ENCODE results near the gene TMEM53. TPM values are rescaled to one million over a fixed set of nuclear protein-coding genes. Genes with fewer than 3 reads are reported as not detected.

TMEM53 gene
- total RNA-seq, 2 experiments from 2014 or later = 0.64 to 1.2 TPM

GRCh38 chr1:44678120-44678519 lies 3.8 kb upstream of the TMEM53 start:
- intact Hi-C loops (cut with DNase I, micrococcal nuclease) = loop anchor here in 1 of 2 experiments (10.0 kb wide), 3 partner anchors 97 to 1627 kb away; partner anchors contain the start of genes ERI3, LRRC41, RPS8 and UQCRH
- Mint-ChIP-seq H3K27me3 (no peaks in the 10 kb centered on the region), H3K4me1 (ENCODE audit: low read depth) (peaks cover 20% of the 10 kb centered on the region), H3K4me3 (no peak overlapping the region), H3K27ac (no peak overlapping the region), H3K36me3 (ENCODE audit: low read depth) (no peaks in the 10 kb centered on the region), H3K9me3 (no peaks in the 10 kb centered on the region)
- Histone ChIP-seq H3K4me1 (ENCODE audit: insufficient read depth, low read length) (peaks cover 20% of the 10 kb centered on the region), H3K27me3 (ENCODE audit: control insufficient read depth in 1 of 2, insufficient read depth in 2 of 2, low read length in 2 of 2) (no peaks in the 10 kb centered on the region), H3K9me3 (ENCODE audit: control insufficient read depth in 1 of 2, insufficient read depth in 1 of 2, low read length in 2 of 2) (no peaks in the 10 kb centered on the region), H3K4me3 (ENCODE audit: low read length) (no peak overlapping the region), H3K27ac (ENCODE audit: low read depth in 1 of 2, low read length in 2 of 2) (no peak overlapping the region), H3K36me3 (ENCODE audit: insufficient read depth, low read length) (no peaks in the 10 kb centered on the region)
- CTCF ChIA-PET = interaction anchor here (0.9 kb wide), 1 partner anchor 25 kb away, joined by 4 read pairs; no protein-coding TSS in a partner anchor
- TF ChIP-seq CTCF (IDR thresholded peaks at IDR 0.05) = no peak
- POLR2A ChIA-PET = interaction anchor here (0.9 kb wide), 1 partner anchor 18 kb away, joined by 3 read pairs; no protein-coding TSS in a partner anchor
- DNase-seq = no peak
- ATAC-seq (ENCODE audit: poor library complexity) = no peak

GRCh38 chr1:44677201-44677766 lies 3.0 kb upstream of the TMEM53 start:
- ATAC-seq (ENCODE audit: poor library complexity) = no peak
- Histone ChIP-seq H3K36me3 (ENCODE audit: insufficient read depth, low read length) (no peaks in the 10 kb centered on the region), H3K4me1 (ENCODE audit: insufficient read depth, low read length) (peaks cover 28% of the 10 kb centered on the region), H3K27me3 (ENCODE audit: control insufficient read depth in 1 of 2, insufficient read depth in 2 of 2, low read length in 2 of 2) (no peaks in the 10 kb centered on the region), H3K9me3 (ENCODE audit: control insufficient read depth in 1 of 2, insufficient read depth in 1 of 2, low read length in 2 of 2) (no peaks in the 10 kb centered on the region), H3K4me3 (ENCODE audit: low read length) (no peak overlapping the region), H3K27ac (ENCODE audit: low read depth in 1 of 2, low read length in 2 of 2) (no peak overlapping the region)
- Mint-ChIP-seq H3K4me1 (ENCODE audit: low read depth) (peaks cover 24% of the 10 kb centered on the region), H3K4me3 (no peak overlapping the region), H3K27ac (no peak overlapping the region), H3K36me3 (ENCODE audit: low read depth) (no peaks in the 10 kb centered on the region), H3K9me3 (no peaks in the 10 kb centered on the region), H3K27me3 (no peaks in the 10 kb centered on the region)
- ChIA-PET CTCF (interaction anchor here (0.9 kb wide), 1 partner anchor 24 kb away, joined by 4 read pairs; no protein-coding TSS in a partner anchor), POLR2A (interaction anchor here (0.9 kb wide), 1 partner anchor 19 kb away, joined by 3 read pairs; no protein-coding TSS in a partner anchor)
- peak; percentile 45 for TF ChIP-seq CTCF (IDR thresholded peaks at IDR 0.05)
- DNase-seq = peak in 3 of 14 experiments; percentile 31 to 57 (median 53)
- intact Hi-C loops (cut with DNase I, micrococcal nuclease) = loop anchor here in 1 of 2 experiments (10.0 kb wide), 3 partner anchors 98 to 1628 kb away; partner anchors contain the start of genes ERI3, LRRC41, RPS8 and UQCRH

- Histone ChIP-seq H3K4me1 (ENCODE audit: insufficient read depth, low read length) (peaks cover 31% of the 10 kb centered on the region), H3K27ac (ENCODE audit: low read depth in 1 of 2, low read length in 2 of 2) (no peak overlapping the region), H3K9me3 (ENCODE audit: control insufficient read depth in 1 of 2, insufficient read depth in 1 of 2, low read length in 2 of 2) (no peaks in the 10 kb centered on the region), H3K36me3 (ENCODE audit: insufficient read depth, low read length) (no peaks in the 10 kb centered on the region), H3K27me3 (ENCODE audit: control insufficient read depth in 1 of 2, insufficient read depth in 2 of 2, low read length in 2 of 2) (no peaks in the 10 kb centered on the region), H3K4me3 (ENCODE audit: low read length) (no peak overlapping the region)
- Mint-ChIP-seq H3K4me3 (no peak overlapping the region), H3K27ac (no peak overlapping the region), H3K4me1 (ENCODE audit: low read depth) (peaks cover 29% of the 10 kb centered on the region), H3K27me3 (no peaks in the 10 kb centered on the region), H3K36me3 (ENCODE audit: low read depth) (no peaks in the 10 kb centered on the region), H3K9me3 (no peaks in the 10 kb centered on the region)
- no peak for TF ChIP-seq CTCF (IDR thresholded peaks at IDR 0.05)
- ChIA-PET CTCF (no interaction called here), POLR2A (interaction anchor here (0.6 kb wide), 1 partner anchor 13 kb away, joined by 5 read pairs; no protein-coding TSS in a partner anchor)
- intact Hi-C loops (cut with DNase I, micrococcal nuclease) = loop anchor here in 1 of 2 experiments (10.0 kb wide), 3 partner anchors 98 to 1628 kb away; partner anchors contain the start of genes ERI3, LRRC41, RPS8 and UQCRH
- DNase-seq (peak in 2 of 14 experiments; percentile 42 to 54), ATAC-seq (ENCODE audit: poor library complexity) (no peak)
Measured at GRCh38 chr1:44676484-44677200, 2.4 kb upstream of the TMEM53 start.

Measured in CD4-positive, alpha-beta T cell (primary cell).